Epithelial cell of proximal tubule (primary cell): ENCODE data around the gene APBB2. TPM values are rescaled to one million over a fixed set of nuclear protein-coding genes. Genes with fewer than 3 reads are reported as not detected.
A peak's percentile ranks its signal among the peaks of the same experiment; 100 is the strongest.

Experiments used
- DNase-seq: peaks from one replicate; pipeline ENCODE4 v3.0.0-alpha.2; 2011; ENCODE audit warnings: low read depth
- H3K4me3 ChIP-seq: 2 replicates; pipeline ENCODE4 v1.5.1; 2011; ENCODE audit warnings: low read depth, mild to moderate bottlenecking, low read length
- CTCF ChIP-seq: conservative IDR thresholded peaks from 2 replicates; pipeline ENCODE4 v1.5.1; 2012; ENCODE audit warnings: low read depth, mild to moderate bottlenecking, low read length
- total RNA-seq: library from RNA; depleted of rRNA; stranded (reverse); fragments of >200 nt; gene quantifications from 2 replicates; pipeline ENCODE4 v1.2.3, GENCODE V29; 2015

The APBB2 gene
- total RNA-seq, 1 donor from 2014 or later = 27.9 TPM

- DNase-seq = no peak
- peak overlapping the region; percentile 41 for H3K4me3 ChIP-seq
- TF ChIP-seq CTCF = peak; percentile 89
Measured at GRCh38 chr4:40897557-40898203, 316.7 kb downstream of the APBB2 start.

- DNase-seq = no peak
- no peak overlapping the region for H3K4me3 ChIP-seq
- TF ChIP-seq CTCF = no peak
Measured at GRCh38 chr4:40890764-40891163, 323.6 kb downstream of the APBB2 start.

GRCh38 chr4:40890199-40890598, 324.1 kb downstream of the APBB2 start:
- H3K4me3 ChIP-seq = no peak overlapping the region
- TF ChIP-seq CTCF = no peak
- no peak for DNase-seq

GRCh38 chr4:40888933-40889332, 325.4 kb downstream of the APBB2 start:
- no peak for TF ChIP-seq CTCF

GRCh38 chr4:40887764-40888131, 326.6 kb downstream of the APBB2 start:
- no peak overlapping the region for H3K4me3 ChIP-seq
- no peak for TF ChIP-seq CTCF
- no peak for DNase-seq

More at GRCh38 chr4:40888933-40889332, 325.4 kb downstream of the APBB2 start:
- H3K4me3 ChIP-seq = no peak overlapping the region
- DNase-seq = no peak

GRCh38 chr4:40886931-40887763, 327.2 kb downstream of the APBB2 start:
- no peak overlapping the region for H3K4me3 ChIP-seq
- DNase-seq = no peak
- no peak for TF ChIP-seq CTCF
